HFF-Myc (cell line): ENCODE results near the gene GGTLC2.
"Not testable (repeated sequence)": the region's sequence is repeated elsewhere in the genome, so short reads cannot be mapped to it uniquely, and the experiment has no call there.

Source experiments
- DNase-seq: peaks from one replicate; pipeline ENCODE4 v3.0.0-alpha.2; 2011; ENCODE audit warnings: low read depth; ENCODE audit errors: extremely low read depth
- H3K4me3 ChIP-seq: replicated peaks from 2 replicates; pipeline ENCODE4 v1.5.1; 2011; ENCODE audit warnings: low read depth, mild to moderate bottlenecking, control low read depth, low read length
- TF ChIP-seq, protein P1 (sequence below): IDR thresholded peaks from 2 replicates; pipeline ENCODE4 v1.5.1; 2012; ENCODE audit warnings: mild to moderate bottlenecking, low read depth, low read length, control low read depth; ENCODE audit errors: missing control alignments

GGTLC2 gene

DNA sequence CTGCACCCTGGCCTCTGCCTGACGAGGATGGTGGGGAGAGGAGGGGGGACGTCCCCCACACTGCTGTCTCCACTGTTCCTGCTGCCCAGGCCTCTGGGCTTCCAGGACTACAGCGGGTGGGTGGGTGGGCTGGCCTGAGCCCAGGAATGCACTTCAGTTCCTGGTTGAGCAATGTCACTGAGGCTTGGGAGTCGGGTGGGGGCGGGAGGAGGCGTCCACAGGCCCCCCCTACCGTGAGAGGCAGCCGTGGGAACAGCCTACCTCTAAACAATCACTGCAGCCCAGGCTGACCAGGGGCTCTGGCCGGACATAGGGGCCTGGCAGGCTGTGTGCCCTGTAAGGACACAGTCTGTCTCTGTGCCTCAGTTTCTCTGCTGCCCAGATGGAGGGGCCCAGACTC, 6.0 kb downstream of the GGTLC2 start:
- not testable (repeated sequence) for DNase-seq, H3K4me3 ChIP-seq

DNA sequence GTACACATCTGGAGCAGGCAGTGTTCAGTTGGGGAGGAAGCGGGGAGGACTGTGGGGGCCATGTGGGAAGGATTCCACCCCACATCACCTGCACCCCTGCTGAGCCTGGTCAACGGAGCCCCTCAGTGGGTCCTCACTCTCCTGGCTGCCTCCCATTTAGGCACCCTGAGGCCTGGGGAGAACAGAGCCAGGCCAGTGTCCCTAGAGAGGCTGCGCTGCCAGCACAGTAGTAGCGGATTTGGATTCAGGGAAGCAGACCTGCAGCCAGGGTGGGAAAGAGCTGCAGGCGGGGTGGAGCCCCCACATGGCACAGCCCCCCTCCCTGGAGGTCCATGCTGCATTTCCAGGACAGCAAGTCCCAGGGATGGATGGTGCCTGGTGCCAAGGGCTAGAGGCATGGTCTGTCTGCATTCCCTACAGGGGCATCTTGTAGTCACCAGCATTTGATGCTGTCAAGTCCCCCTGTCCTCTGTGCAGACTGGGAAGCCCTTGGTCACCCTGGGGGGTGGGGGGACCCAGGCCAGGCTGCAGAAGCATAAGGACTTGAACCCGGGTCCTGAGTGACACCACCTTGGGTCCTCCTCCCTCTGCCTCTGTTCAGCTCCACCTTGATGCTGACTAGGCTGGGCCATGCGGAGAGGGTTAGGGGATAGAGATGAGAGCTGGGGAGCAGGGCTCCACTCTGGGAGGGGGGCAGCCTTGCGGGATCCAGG, 6.5 kb downstream of the GGTLC2 start:
- not testable (repeated sequence) for H3K4me3 ChIP-seq, DNase-seq

DNA sequence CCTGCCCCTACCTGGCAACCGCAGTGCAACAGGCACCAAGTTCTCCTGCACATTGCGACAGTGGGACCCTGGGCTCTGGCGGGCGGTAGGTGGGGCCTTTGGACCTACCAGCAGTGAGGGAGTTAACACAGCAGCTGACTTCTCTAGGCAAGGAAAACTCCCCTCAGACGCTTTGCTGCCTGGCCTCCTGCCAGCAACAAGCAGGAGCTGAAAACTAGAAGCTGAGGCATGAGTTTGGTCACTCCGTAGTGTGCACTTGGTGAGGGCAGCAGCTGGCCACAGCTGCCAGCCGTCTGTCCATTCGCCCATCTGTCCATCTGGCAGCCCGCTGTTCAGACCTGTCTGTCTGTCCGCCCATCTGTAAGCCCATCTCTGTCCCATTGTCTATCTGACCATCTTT, 7.2 kb downstream of the GGTLC2 start:
- not testable (repeated sequence) for DNase-seq, H3K4me3 ChIP-seq

DNA sequence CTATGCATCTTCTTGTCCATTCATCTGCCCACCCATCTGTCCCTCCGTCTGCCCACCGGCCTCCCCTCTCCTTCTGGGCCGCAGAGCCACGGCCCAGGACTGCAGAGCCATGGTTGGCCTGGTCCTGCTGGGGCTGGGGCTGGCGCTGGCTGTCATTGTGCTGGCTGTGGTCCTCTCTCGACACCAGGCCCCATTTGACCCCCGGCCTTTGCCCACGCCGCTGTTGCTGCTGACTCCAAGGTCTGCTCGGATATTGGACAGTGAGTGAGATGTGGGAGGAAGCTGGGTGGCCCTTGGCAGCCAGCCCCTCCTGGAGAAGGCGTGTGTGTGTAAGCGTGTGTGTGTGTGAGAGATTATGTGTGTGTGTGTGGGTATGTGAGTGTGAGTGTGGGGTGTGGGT, 7.7 kb downstream of the GGTLC2 start:
- DNase-seq, H3K4me3 ChIP-seq: not testable (repeated sequence)

DNA sequence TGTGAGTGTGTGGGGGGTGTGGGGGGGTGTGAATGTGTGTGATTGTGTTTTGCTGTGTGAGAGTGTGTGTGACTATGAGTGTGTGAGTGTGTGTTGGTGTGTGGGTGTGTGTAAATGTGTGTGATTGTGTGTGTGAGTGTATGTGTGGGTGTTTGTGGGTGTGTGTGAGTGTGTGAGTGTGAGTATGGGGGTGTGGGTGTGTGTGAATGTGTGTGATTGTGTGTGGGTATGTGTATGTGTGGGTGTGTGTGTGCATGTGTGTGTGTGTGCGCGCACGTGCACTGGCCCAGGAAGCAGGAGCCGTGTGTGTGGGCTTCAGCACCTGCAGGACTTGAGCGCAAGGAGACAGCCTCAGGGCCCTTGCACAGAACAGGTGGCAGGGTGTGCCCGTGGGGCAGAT, 8.2 kb downstream of the GGTLC2 start:
- DNase-seq, H3K4me3 ChIP-seq: not testable (repeated sequence)

DNA sequence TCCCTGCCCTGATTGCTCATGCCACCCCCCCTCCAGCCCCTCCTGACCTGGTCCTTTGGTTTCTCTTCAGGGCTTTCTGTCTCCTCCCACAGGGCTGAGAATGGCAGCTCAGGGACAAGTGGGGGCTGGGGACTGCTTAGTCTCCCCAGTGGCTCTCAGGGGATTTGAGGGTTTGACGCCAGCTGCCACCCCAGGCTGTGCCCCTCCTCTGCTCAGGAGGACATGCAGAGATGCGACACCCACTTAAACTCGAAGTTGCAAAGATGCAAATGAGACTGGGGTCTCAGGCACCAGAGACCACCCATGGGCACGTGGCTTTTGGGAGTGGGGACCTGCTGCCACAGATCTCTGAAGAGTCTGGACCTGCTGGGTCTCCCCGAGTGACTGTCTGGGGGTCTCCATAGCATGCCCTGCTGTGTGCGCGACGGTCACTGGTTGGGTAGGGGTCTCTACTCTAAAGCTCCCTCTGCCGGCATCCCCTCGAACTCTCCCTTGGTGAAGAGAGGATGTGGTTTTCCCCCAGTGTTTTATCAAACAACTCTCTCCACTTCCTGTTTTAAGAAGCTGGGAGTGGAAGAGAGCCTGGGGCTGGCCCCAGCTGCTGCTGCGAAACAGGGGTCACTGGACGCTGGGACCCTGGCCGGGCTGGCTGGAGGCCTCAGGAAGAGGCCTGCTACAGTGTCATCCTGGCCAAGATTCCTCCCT, 9.4 kb downstream of the GGTLC2 start:
- not testable (repeated sequence) for H3K4me3 ChIP-seq, DNase-seq

DNA sequence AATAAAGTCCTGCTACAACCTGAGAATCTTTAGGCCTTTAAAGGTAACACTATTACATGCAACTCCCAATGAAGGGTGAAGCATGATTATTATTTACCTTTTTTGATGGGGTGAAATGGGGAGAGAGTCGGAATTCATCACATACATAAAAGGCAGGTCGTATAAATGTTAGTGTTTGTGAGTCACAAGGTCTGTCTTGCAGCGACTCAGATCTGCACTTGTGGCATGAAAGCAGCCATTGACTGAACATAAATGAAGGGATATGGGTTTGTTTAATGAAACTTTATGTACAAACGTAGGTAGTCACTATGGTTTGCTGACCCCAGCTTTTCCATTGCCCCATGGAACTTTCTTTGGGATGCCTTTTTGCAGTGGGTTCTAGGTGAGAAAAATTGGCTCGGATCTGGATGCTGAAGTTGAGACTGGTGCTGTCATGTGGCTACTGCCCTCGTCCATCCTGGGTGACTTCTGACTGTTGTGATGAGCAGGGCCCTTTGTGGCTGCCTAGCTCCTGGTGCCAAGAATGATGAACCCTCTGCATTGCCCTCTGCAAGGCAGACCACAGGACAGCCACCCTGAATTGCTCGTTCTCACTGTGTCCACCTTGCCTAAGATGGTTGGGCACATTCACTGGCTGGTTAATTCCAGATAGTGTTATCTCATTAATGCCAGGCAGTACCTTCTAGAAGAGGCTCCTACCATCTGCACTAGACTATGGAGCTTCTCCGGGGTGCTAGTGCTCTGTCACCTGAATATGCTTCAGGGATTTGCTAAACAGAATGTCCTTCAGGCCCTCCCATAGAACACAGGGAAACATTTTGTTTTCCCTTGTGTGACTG, 11.3 kb downstream of the GGTLC2 start:
- DNase-seq, result no peak
- TF ChIP-seq, protein P1, sequence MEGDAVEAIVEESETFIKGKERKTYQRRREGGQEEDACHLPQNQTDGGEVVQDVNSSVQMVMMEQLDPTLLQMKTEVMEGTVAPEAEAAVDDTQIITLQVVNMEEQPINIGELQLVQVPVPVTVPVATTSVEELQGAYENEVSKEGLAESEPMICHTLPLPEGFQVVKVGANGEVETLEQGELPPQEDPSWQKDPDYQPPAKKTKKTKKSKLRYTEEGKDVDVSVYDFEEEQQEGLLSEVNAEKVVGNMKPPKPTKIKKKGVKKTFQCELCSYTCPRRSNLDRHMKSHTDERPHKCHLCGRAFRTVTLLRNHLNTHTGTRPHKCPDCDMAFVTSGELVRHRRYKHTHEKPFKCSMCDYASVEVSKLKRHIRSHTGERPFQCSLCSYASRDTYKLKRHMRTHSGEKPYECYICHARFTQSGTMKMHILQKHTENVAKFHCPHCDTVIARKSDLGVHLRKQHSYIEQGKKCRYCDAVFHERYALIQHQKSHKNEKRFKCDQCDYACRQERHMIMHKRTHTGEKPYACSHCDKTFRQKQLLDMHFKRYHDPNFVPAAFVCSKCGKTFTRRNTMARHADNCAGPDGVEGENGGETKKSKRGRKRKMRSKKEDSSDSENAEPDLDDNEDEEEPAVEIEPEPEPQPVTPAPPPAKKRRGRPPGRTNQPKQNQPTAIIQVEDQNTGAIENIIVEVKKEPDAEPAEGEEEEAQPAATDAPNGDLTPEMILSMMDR, result no peak
- no peak overlapping the region for H3K4me3 ChIP-seq

DNA sequence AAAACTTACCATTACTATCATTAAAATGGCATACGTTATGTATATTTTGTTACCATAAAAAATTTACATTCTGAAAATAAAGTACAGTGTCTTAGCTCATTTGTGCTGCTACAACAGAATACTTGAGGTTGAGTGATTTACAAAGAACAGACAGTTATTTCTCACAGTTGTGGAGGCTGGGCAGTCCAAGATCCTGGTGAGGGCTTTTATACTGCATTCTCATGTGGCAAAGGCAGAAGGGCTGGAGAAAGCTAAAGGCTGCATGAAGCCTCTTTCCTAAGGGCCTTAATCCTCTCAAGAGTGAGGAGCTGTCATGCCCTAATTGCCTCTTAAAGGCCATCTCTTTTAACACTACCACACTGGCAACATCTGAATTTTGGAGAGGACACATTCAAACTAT, 13.3 kb downstream of the GGTLC2 start:
- no peak for DNase-seq
- no peak overlapping the region for H3K4me3 ChIP-seq
- TF ChIP-seq, protein P1, result no peak

DNA sequence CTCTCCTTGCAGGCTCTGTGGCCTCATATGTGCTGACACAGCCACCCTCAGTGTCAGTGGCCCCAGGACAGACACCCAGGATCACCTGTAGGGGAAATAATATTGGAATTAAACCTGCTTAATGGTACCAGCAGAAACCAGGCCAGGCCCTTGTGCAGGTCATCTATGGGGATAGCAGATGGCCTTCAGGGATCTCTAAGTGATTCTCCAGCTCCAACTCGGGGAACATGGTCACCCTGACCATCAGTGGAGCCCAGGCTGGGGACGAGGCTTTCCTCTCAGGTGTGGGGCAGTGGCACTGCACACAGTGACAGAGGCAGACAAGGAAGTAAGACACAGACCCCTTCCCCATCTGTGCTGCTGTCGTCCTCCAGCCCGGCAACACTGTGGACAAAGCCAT, 16.9 kb downstream of the GGTLC2 start:
- no peak overlapping the region for H3K4me3 ChIP-seq
- DNase-seq, result no peak
- TF ChIP-seq, protein P1, result no peak

DNA sequence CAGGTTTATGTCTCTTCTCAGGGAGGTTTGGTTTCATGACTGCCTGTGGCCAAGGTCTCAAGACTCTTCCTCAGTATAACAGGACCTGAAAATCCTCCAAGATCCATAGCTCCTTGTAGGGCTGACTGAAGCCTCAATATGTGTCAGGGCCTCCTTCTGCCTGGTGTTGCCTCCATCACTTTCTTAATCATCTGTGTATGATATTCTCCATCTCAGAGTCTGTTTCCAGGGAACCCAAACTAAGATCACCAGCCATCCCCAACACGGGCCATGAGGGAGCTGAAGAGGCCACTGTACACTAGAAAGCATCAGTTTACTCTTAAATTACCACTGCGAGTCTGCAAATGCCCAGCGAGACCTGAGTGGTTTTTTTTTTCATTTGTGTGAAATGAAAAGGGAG, 17.7 kb downstream of the GGTLC2 start:
- no peak for DNase-seq
- TF ChIP-seq, protein P1, result no peak
- H3K4me3 ChIP-seq, result no peak overlapping the region
